ENCODE measurements around the gene NUTM2G. TPM values are rescaled to one million over a fixed set of nuclear protein-coding genes. Genes with fewer than 3 reads are reported as not detected.
"Not testable (repeated sequence)": the region's sequence is repeated elsewhere in the genome, so short reads cannot be mapped to it uniquely, and the experiment has no call there.

NUTM2G gene
- total and polyA plus RNA-seq, 2 of the 4 experiments (the other 2 are of a cell fraction): not detected

DNA sequence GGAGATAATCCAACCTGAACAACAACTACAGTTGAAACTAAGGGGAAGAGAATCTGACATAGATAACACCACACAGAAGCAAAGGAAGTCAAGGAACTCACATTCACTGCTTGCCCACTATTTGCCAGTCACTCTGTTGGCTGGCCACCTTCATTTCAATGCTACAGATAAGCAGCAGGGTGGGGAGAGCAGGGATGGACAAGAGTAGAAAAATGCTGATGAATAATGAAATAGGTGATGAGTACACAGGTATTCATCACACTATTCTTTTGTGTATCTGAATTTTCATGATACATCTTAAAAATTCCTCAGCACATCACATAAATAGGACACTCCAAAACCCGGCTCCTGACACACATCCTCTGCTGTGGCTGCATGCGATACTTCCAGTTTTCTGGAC, 21.9 kb downstream of the NUTM2G start:
- H3K56ac ChIP-seq (ENCODE audit: extremely low read depth, insufficient read depth, low read length); H3K18ac ChIP-seq (ENCODE audit: low read depth, low read length); in situ Hi-C loops (cut with MboI; ENCODE audit: low sequenced_read_pairs); DNase-seq; H4K5ac ChIP-seq (ENCODE audit: low read depth, low read length); CTCF ChIA-PET; H3K9ac ChIP-seq (ENCODE audit: low read depth, low read length); H3K23ac ChIP-seq (ENCODE audit: low read depth, low read length); BruUV-seq (replicated peaks); H2BK15ac ChIP-seq (ENCODE audit: low read depth, low read length); H3K9me1 ChIP-seq (ENCODE audit: insufficient read depth, low read length); dilution Hi-C loops (cut with HindIII; ENCODE audit: low sequenced_read_pairs, unreplicated experiment); POLR2A ChIA-PET (ENCODE audit: unreplicated experiment); H3K4me2 ChIP-seq (ENCODE audit: low read depth, low read length); H2BK5ac ChIP-seq (ENCODE audit: low read depth, low read length, poor library complexity, severe bottlenecking); H2BK20ac ChIP-seq (ENCODE audit: low read depth, low read length); H3K4ac ChIP-seq (ENCODE audit: low read depth, low read length); H4K8ac ChIP-seq (ENCODE audit: low read depth in 2 of 2, low read length in 2 of 2); H3K9me3 ChIP-seq (ENCODE audit: control insufficient read depth, insufficient read depth, low read length); H4K20me1 ChIP-seq (ENCODE audit: insufficient read depth, low read length); H3K36me3 ChIP-seq (ENCODE audit: control insufficient read depth, insufficient read depth, low read length); H3K14ac ChIP-seq (replicated peaks; ENCODE audit: low read depth, low read length); ATAC-seq (ENCODE audit: low read depth); H2AFZ ChIP-seq (replicated peaks; ENCODE audit: low read length, poor library complexity); H2AK5ac ChIP-seq (ENCODE audit: low read depth, low read length); H3K27me3 ChIP-seq (ENCODE audit: control insufficient read depth, insufficient read depth, low read length); H3K27ac ChIP-seq (ENCODE audit: insufficient read depth, low read length); H2BK120ac ChIP-seq (ENCODE audit: low read depth, low read length); intact Hi-C loops (cut with micrococcal nuclease); H3K79me1 ChIP-seq (ENCODE audit: low read depth in 1 of 2, low read length in 2 of 2); H2AK9ac ChIP-seq (replicated peaks; ENCODE audit: low read depth, low read length, poor library complexity); H3K4me3 ChIP-seq (ENCODE audit: insufficient read depth, low read depth, low read length); H3K4me1 ChIP-seq (ENCODE audit: control insufficient read depth, insufficient read depth, low read length); H4K91ac ChIP-seq (ENCODE audit: insufficient read depth, low read depth, low read length): not testable (repeated sequence)
- WGBS, 2 experiments (ENCODE audit: extremely low coverage in 2 of 2, insufficient read length in 1 of 2): no CpG with 5 or more reads among the region's 2 CpGs

DNA sequence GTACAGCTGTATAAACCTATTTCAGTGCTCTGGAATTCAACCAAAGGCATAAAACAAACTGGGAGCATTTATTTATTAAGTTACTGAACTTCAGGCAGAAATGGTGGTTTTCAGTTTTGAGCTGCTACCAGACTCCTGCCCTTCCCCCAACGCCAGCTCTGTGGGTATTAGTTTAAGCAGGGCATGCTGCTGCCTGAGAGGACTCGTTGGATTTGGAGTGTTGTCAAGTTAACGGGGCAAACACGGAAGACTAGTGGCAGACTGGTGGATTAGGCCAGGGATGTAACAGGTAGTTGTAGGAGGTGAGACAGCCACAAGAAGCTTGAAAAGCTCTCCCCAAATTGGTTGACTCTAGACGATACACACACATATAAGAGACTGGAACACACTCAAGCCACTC, 38.9 kb downstream of the NUTM2G start:
- H2BK120ac ChIP-seq (ENCODE audit: low read depth, low read length); H3K27me3 ChIP-seq (ENCODE audit: control insufficient read depth, insufficient read depth, low read length); H3K27ac ChIP-seq (ENCODE audit: insufficient read depth, low read length); H3K79me1 ChIP-seq (ENCODE audit: low read depth in 1 of 2, low read length in 2 of 2); H4K91ac ChIP-seq (ENCODE audit: insufficient read depth, low read depth, low read length); H4K8ac ChIP-seq (ENCODE audit: low read depth in 2 of 2, low read length in 2 of 2); H2AFZ ChIP-seq (replicated peaks; ENCODE audit: low read length, poor library complexity); POLR2A ChIA-PET (ENCODE audit: unreplicated experiment); H3K9me1 ChIP-seq (ENCODE audit: insufficient read depth, low read length); H3K23ac ChIP-seq (ENCODE audit: low read depth, low read length); H3K56ac ChIP-seq (ENCODE audit: extremely low read depth, insufficient read depth, low read length); H3K4ac ChIP-seq (ENCODE audit: low read depth, low read length); H3K4me1 ChIP-seq (ENCODE audit: control insufficient read depth, insufficient read depth, low read length); H2BK15ac ChIP-seq (ENCODE audit: low read depth, low read length); H2BK20ac ChIP-seq (ENCODE audit: low read depth, low read length); H3K9me3 ChIP-seq (ENCODE audit: control insufficient read depth, insufficient read depth, low read length); H3K9ac ChIP-seq (ENCODE audit: low read depth, low read length); H2AK5ac ChIP-seq (ENCODE audit: low read depth, low read length); H2BK5ac ChIP-seq (ENCODE audit: low read depth, low read length, poor library complexity, severe bottlenecking); CTCF ChIA-PET; DNase-seq; dilution Hi-C loops (cut with HindIII; ENCODE audit: low sequenced_read_pairs, unreplicated experiment); BruUV-seq (replicated peaks); in situ Hi-C loops (cut with MboI; ENCODE audit: low sequenced_read_pairs); H2AK9ac ChIP-seq (replicated peaks; ENCODE audit: low read depth, low read length, poor library complexity); H4K20me1 ChIP-seq (ENCODE audit: insufficient read depth, low read length); H3K4me2 ChIP-seq (ENCODE audit: low read depth, low read length); H4K5ac ChIP-seq (ENCODE audit: low read depth, low read length); H3K36me3 ChIP-seq (ENCODE audit: control insufficient read depth, insufficient read depth, low read length); H3K18ac ChIP-seq (ENCODE audit: low read depth, low read length); H3K14ac ChIP-seq (replicated peaks; ENCODE audit: low read depth, low read length); H3K4me3 ChIP-seq (ENCODE audit: insufficient read depth, low read depth, low read length); intact Hi-C loops (cut with micrococcal nuclease); ATAC-seq (ENCODE audit: low read depth): not testable (repeated sequence)
- no CpG with 5 or more reads among the region's 5 CpGs for WGBS, 2 experiments (ENCODE audit: extremely low coverage in 2 of 2, insufficient read length in 1 of 2)
